NCI-H146 treated with DMSO at 0.1 percent for 48 hours (cell line): Measurements from ENCODE around the gene PCDHGB5.
"Not testable (repeated sequence)": the region's sequence is repeated elsewhere in the genome, so short reads cannot be mapped to it uniquely, and the experiment has no call there.

Experiments
- DNase-seq: peaks from one replicate; lab custom pipeline; 2025; ENCODE audit not compliant: unreplicated experiment; lab: John Stamatoyannopoulos, UW

The PCDHGB5 gene

DNA sequence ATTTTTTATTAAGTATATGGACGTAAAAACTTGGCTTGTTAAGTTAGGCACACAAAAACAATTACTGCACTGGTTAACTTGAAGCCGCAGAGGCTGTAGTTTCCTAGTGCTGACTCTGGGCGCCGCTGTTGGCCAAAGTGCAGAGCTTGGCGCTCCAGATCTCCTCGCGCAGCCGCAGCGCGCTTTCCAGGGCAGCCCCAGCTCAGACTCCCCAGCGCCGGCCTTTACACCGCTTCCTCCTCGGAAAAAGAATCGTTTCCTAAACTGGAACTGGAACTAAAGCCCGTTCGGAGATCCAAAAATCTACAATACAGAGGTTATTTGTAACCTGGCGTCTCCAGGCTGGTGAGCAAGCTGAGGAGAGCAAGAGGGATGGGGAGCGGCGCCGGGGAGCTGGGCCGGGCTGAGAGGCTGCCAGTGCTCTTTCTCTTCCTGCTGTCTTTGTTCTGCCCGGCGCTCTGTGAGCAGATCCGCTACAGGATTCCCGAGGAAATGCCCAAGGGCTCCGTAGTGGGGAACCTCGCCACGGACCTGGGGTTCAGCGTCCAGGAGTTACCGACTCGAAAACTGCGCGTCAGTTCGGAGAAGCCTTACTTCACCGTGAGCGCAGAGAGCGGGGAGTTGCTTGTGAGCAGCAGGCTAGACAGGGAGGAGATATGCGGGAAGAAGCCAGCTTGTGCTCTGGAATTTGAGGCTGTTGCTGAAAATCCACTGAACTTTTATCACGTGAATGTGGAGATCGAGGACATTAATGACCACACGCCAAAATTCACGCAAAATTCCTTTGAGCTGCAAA, at the start of gene PCDHGB5:
PCDHGB5 (plus strand) TSS at position 192 of the 796 bp plus-strand sequence; CDS start at position 373, 181 bp downstream.
- DNase-seq = not testable (repeated sequence)

DNA sequence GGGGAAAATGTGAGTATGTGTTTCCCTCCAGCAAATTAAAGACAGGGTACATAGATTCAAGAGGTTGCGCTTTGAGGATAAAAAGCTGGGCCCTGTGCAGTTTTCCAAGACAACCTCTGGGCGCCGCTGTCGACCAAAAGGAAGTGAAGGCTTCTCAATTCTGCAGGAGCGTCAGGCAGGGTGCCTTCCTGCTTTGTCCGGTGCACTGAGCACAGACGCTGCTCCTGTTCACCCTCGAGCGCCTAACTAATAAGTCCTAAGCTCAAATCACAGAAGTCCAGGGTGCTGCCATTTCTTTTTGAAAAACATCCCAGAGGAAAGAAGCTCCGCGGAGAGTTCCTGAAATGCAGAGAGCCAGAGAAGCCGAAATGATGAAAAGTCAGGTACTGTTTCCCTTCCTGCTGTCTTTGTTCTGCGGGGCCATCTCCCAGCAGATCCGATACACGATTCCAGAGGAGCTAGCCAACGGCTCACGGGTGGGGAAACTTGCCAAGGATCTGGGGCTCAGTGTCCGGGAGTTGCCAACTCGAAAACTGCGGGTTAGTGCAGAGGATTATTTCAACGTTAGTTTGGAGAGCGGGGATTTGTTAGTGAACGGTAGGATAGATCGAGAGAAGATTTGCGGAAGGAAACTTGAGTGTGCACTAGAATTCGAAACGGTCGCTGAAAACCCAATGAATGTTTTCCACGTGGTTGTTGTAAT, 47.7 kb upstream of the PCDHGB5 start, which contains the start of gene PCDHGB1:
PCDHGB1 (plus strand) TSS at position 183 of the 703 bp plus-strand sequence; CDS start at position 345, 162 bp downstream.
- DNase-seq = peak; percentile 50

DNA sequence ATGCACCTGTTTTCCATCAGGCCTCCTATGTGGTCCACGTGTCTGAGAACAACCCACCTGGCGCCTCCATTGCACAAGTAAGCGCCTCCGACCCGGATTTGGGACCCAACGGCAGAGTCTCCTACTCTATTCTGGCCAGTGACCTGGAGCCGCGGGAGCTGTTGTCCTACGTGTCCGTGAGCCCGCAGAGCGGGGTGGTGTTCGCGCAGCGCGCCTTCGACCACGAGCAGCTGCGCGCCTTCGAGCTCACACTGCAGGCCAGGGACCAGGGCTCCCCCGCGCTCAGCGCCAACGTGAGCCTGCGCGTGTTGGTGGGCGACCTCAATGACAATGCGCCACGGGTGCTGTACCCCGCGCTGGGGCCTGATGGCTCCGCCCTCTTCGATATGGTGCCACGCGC, 46.2 kb upstream of the PCDHGB5 start:
- no peak for DNase-seq

DNA sequence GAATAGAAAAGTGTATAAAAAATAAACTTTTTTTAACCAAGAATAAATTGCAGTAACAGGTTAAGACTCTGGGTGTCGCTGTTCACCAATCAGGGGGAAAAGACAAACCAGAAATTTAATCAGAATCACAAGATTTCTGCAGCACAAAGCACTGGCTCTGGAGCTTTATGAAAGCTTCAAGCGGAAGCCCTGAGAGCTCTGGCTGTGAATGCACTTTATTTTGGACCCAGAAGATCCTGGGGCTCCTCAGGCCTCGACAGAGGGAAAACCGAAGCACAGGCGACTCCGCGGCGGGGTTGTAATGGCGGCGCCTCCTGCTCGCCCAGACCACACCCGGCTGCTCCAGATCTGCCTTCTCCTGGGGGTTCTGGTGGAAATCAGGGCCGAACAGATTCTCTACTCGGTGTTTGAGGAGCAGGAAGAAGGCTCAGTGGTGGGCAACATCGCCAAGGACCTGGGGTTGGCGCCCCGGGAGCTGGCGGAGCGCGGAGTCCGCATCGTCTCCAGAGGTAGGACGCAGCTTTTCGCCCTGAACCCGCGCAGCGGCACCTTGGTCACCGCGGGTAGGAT, 42.8 kb upstream of the PCDHGB5 start, which contains the start of gene PCDHGA4:
PCDHGA4 (plus strand) TSS at position 122 of the 570 bp plus-strand sequence; CDS start at position 209, 87 bp downstream.
- no peak for DNase-seq

DNA sequence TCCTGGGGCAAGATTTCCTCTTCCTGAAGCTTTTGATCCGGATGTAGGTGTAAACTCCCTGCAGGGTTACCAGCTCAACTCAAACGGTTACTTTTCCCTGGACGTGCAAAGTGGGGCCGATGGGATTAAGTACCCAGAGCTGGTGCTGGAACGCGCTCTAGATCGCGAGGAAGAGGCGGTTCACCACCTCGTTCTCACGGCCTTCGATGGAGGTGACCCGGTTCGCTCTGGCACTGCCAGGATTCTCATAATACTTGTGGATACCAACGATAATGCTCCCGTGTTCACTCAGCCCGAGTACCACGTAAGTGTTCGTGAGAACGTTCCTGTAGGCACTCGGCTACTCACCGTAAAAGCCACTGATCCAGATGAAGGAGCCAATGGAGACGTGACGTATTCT, 42.1 kb upstream of the PCDHGB5 start:
- no peak for DNase-seq

DNA sequence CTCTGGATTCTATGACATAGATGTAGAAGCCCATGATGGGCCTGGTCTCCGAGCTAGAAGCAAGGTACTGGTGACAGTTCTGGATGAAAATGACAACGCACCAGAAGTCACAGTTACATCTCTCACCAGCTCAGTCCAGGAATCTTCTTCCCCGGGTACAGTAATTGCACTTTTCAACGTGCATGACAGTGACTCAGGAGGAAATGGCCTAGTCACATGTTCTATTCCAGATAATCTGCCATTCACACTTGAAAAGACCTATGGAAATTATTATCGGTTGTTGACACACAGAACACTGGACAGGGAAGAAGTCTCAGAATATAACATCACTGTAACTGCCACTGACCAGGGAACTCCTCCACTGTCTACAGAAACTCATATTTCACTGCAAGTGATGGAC, 41.6 kb upstream of the PCDHGB5 start:
- no peak for DNase-seq

DNA sequence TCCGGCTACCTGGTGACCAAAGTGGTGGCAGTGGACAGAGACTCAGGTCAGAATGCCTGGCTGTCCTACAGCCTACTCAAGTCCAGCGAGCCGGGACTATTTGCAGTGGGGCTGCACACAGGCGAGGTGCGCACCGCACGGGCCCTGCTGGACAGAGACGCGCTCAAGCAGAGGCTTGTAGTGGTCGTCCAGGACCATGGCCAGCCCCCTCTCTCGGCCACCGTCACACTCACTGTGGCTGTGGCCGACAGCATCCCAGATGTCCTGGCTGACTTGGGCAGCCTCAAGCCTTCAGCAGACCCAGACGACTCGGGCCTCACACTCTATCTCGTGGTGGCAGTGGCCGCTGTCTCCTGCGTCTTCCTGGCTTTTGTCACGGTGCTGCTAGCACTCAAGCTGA, 40.8 kb upstream of the PCDHGB5 start:
- DNase-seq = no peak

DNA sequence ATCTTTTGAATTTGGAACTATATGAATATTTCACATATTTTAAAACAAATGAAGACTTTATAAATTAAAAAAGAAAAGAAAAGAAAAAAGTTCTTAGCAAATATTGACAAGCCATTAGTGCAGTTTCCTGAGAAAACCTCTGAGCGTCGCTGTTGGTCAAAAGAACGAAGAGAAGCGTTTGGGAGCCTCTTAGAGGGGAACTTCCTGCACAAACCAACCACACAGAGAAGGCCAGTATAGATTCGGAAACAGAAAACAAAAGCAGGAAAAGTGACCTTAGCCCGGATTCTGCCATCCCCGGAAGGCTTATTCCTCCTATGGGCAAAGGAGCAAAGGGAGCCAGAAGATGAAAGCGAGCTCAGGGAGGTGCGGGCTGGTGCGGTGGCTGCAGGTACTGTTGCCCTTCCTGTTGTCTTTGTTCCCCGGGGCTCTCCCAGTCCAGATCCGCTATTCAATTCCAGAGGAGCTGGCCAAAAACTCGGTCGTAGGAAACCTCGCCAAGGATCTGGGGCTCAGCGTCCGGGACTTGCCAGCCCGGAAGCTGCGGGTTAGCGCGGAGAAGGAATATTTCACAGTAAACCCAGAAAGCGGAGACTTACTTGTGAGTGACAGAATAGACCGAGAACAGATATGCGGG, 37.8 kb upstream of the PCDHGB5 start, which contains the start of gene PCDHGB2:
PCDHGB2 (plus strand) TSS at position 205 of the 637 bp plus-strand sequence; CDS start at position 347, 142 bp downstream.
- no peak for DNase-seq

DNA sequence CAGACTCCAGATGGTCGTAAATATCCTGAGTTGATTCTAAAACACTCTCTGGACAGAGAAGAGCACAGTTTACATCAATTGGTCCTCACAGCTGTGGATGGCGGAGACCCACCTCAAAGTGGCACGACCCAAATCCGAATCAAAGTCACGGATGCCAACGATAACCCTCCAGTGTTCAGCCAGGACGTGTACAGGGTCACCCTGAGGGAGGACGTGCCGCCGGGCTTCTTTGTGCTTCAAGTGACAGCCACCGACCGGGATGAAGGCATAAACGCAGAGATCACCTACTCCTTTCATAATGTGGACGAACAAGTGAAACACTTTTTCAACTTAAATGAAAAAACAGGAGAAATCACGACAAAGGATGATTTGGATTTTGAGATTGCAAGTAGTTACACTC, 37.1 kb upstream of the PCDHGB5 start:
- no peak for DNase-seq

DNA sequence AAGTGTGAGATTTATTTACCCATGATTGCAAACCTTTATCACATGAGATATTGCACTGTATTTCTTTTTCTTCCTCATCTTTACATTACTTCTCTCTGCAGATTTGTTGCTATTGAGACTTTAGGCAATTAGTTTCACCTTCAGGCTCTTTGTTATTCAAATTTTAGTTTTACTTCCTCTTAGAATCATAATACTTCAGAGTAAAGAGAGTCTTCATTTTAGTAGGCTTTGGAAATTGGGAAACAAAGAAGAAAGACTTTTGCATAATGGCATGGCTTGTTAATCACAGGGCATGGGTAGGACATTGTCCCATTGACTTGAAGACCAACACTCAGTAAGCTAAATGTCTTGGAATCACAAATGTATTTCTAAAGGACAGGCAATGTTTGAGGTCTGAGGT, 35.0 kb upstream of the PCDHGB5 start:
- DNase-seq = no peak

DNA sequence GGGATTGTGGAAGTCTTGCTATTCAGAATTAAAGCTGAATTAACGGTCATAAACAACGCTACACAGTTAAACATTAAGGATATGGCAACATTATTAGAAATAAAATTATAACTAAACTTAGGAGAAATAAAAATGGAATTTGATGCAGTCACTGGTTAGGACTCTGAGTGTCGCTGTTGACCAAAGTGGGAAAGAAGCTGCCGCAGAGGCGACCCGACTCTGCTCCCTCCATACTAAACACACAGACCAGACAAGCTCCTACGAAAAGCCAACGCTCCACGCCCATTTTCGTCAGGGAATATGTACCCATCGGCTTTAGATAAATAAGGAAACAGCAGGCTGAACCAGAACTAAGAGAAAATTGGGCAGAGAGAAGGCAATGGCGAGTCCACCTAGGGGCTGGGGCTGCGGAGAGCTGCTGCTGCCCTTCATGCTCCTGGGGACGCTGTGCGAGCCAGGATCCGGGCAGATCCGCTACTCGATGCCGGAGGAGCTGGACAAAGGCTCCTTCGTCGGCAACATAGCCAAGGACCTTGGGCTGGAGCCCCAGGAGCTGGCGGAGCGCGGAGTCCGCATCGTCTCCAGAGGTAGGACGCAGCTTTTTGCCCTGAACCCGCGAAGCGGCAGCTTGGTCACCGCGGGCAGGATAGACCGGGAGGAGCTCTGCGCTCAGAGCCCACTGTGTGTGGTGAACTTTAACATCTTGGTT, 33.6 kb upstream of the PCDHGB5 start, which contains the start of gene PCDHGA5:
PCDHGA5 (plus strand) TSS at position 211 of the 709 bp plus-strand sequence; CDS start at position 380, 169 bp downstream.
- DNase-seq = no peak

DNA sequence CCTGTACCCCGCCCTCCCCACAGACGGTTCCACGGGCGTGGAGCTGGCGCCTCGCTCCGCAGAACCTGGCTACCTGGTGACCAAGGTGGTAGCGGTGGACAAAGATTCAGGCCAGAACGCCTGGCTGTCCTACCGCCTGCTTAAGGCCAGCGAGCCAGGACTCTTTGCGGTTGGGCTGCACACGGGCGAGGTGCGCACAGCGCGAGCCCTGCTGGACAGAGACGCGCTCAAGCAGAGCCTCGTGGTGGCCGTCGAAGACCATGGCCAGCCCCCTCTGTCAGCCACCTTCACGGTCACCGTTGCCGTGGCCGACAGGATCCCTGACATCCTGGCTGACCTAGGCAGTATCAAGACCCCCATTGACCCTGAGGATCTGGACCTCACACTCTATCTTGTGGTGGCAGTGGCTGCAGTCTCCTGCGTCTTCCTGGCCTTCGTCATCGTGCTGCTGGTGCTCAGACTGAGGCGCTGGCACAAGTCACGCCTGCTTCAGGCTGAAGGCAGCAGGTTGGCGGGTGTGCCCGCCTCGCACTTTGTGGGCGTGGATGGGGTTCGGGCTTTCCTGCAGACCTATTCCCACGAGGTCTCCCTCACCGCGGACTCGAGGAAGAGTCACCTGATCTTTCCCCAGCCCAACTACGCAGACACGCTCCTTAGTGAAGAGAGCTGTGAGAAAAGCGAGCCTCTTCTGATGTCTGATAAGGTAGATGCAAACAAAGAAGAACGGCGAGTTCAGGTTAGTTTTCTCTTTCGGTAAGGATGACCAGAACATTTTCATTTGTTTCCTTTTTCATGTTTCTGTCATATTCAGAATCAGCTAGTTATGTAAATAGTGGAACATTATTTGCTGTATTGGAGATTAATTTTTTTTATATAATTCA, 31.5 kb upstream of the PCDHGB5 start:
- DNase-seq = no peak

DNA sequence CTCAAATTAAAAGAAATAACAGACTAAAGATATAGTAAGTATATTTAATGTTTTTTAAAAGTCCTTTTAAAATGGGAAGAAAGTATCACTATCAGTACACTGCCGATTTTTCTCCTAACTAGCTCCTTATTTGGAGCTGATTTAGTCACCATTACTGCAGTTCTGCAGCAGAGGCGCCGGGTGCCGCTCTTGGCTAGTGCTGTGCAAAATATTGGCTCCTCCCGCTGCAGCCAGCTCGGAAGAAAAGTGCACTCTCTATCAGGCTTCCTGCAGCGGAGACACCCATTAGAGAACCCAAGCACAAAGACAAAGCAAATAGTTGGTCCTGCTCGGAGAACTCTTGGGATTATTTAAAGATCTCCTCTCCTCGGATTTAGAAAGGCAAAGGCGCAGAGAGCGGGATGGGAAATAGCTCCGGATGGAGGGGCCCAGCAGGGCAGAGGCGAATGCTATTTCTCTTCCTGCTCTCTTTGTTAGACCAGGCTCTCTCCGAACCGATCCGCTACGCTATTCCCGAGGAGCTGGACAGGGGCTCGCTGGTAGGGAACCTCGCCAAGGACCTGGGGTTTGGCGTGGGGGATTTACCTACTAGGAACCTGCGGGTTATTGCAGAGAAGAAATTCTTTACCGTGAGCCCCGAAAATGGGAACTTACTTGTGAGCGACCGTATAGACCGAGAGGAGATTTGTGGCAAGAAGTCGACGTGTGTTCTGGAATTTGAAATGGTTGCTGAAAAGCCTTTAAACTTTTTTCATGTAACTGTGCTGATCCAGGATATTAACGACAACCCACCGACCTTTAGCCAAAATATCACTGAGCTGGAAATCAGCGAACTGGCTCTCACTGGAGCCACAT, 27.5 kb upstream of the PCDHGB5 start, which contains the start of gene PCDHGB3:
PCDHGB3 (plus strand) TSS at position 249 of the 855 bp plus-strand sequence; CDS start at position 402, 153 bp downstream.
- no peak for DNase-seq

DNA sequence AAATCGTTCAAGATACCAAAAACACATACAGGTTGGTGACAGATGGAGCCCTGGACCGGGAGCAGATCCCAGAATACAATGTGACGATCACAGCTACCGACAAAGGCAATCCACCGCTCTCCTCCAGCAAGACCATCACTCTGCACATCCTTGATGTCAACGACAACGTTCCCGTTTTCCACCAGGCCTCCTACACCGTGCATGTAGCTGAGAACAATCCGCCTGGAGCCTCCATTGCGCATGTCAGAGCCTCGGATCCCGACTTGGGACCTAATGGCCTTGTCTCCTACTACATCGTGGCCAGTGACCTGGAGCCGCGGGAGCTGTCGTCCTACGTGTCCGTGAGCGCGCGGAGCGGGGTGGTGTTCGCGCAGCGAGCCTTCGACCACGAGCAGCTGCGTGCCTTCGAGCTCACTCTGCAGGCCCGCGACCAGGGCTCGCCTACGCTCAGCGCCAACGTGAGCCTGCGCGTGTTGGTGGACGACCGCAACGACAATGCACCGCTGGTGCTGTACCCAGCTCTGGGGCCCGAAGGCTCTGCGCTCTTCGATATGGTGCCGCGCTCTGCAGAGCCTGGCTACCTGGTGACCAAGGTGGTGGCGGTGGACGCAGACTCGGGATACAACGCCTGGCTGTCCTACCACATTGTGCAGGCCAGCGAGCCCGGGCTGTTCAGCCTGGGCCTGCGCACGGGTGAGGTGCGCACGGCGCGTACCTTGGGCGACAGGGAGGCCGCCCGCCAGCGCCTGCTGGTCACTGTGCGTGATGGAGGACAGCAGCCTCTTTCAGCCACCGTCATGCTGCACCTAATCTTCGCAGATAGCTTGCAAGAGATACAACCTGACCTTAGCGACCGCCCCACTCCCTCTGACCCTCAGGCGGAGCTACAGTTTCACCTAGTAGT, 25.9 kb upstream of the PCDHGB5 start:
- DNase-seq = no peak

DNA sequence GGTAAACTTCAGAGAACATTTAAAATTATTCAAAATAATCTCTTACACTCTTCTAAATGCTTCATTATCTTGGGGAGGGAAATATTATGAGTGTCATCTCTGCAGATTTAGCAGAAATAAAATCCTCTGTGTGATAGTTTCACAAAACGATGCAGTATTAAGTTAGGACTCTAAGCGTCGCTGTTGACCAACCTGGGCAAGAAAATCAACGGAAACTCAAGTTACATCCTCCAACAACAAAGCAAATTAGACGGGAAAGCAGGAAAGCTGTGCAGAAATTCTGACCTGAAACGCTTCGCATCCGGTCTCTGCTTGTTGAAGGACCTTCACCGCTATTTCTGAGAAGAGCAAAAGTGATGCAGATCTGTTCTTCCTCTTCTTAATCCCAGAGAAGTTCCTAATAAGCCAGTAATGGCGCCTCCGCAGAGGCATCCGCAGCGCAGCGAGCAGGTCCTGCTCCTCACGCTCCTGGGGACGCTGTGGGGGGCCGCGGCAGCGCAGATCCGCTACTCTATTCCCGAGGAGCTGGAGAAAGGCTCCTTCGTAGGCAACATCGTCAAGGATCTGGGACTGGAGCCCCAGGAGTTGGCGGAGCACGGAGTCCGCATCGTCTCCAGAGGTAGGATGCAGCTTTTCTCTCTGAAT, 24.0 kb upstream of the PCDHGB5 start, which contains the start of gene PCDHGA6:
PCDHGA6 (plus strand) TSS at position 219 of the 645 bp plus-strand sequence; CDS start at position 412, 193 bp downstream.
- DNase-seq = no peak

DNA sequence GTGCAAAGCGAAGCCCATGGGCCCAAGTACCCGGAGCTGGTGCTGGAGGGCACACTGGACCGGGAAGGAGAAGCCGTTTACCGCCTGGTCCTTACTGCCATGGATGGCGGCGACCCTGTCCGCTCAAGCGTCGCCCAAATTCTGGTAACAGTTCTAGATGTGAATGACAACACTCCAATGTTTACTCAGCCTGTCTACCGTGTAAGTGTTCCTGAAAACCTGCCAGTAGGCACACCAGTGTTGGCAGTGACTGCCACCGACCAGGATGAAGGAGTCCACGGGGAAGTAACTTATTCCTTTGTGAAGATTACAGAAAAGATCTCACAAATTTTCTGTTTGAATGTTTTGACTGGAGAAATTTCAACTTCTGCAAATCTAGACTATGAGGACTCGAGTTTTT, 23.1 kb upstream of the PCDHGB5 start:
- no peak for DNase-seq
